Rectal smooth muscle tissue (tissue), 1 donor: Measurements from ENCODE around the gene SPEF2.

Experiments used
- H3K27ac ChIP-seq: one replicate; pipeline ENCODE4 v1.7.0; 2013; ENCODE audit warnings: low read depth, low read length, inconsistent platforms
- H3K27me3 ChIP-seq: one replicate; pipeline ENCODE4 v1.7.0; 2013; ENCODE audit warnings: low read length; ENCODE audit not compliant: control insufficient read depth, insufficient read depth
- H3K36me3 ChIP-seq: one replicate; pipeline ENCODE4 v1.7.0; 2013; ENCODE audit warnings: low read length; ENCODE audit not compliant: control insufficient read depth, insufficient read depth
- H3K4me1 ChIP-seq: one replicate; pipeline ENCODE4 v1.7.0; 2013; ENCODE audit warnings: low read length; ENCODE audit not compliant: control insufficient read depth, insufficient read depth
- H3K4me3 ChIP-seq: one replicate; pipeline ENCODE4 v1.7.0; 2013; ENCODE audit warnings: low read length
- H3K9ac ChIP-seq: one replicate; pipeline ENCODE4 v1.7.0; 2013; ENCODE audit warnings: low read length

SPEF2 gene

GRCh38 chr5:35685161-35685560 is 67.5 kb downstream of the SPEF2 start:
- Histone ChIP-seq H3K4me3 (no peak overlapping the region), H3K9ac (no peak overlapping the region), H3K36me3 (no peaks in the 10 kb centered on the region), H3K4me1 (no peaks in the 10 kb centered on the region), H3K27ac (no peak overlapping the region), H3K27me3 (no peaks in the 10 kb centered on the region)

DNA sequence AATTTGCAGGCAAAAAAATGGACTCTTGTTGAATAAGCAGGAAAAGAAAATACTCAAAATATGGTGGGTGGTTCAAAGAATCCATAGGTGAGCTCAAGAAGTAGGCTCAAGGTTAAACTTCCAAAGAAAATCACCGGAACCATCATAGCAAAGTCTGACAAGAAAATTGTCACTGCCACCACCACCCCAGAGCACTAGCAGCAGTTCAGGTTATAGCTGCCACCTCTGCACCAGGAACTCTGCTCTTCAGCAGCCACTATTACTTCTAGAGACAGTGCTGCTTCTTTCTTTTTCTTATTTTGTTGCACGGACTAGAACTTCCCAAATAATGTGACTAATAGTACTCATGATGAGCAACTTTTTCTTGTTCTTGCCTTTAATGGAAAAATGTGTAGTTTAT is 70.3 kb downstream of the SPEF2 start:
- no peak overlapping the region for H3K27ac ChIP-seq
- no peaks in the 10 kb centered on the region for H3K27me3 ChIP-seq
- H3K4me1 ChIP-seq, result no peaks in the 10 kb centered on the region
- no peak overlapping the region for H3K9ac ChIP-seq
- no peak overlapping the region for H3K4me3 ChIP-seq
- H3K36me3 ChIP-seq, result no peaks in the 10 kb centered on the region

DNA sequence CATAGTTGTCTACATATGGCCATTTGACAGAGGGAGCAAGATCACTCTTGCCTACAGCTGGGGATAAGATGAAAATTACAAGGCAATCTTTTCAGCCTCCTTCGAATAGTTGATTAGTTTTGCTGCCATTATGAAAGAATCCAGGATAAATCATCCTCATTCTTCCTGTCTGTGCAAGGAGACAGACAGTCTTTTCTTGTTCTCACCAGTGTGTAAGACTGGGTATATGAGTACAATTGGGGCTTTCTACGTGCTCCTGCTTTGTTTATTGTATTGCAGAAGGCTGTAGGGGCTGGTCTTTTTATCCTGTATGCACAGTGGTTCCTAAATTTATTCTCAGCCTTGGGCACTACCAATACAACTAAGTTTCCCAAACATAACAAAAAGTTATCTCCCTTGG is 76.8 kb downstream of the SPEF2 start:
- Histone ChIP-seq H3K27me3 (no peaks in the 10 kb centered on the region), H3K36me3 (no peaks in the 10 kb centered on the region), H3K4me3 (no peak overlapping the region), H3K9ac (no peak overlapping the region), H3K27ac (no peak overlapping the region), H3K4me1 (no peaks in the 10 kb centered on the region)

DNA sequence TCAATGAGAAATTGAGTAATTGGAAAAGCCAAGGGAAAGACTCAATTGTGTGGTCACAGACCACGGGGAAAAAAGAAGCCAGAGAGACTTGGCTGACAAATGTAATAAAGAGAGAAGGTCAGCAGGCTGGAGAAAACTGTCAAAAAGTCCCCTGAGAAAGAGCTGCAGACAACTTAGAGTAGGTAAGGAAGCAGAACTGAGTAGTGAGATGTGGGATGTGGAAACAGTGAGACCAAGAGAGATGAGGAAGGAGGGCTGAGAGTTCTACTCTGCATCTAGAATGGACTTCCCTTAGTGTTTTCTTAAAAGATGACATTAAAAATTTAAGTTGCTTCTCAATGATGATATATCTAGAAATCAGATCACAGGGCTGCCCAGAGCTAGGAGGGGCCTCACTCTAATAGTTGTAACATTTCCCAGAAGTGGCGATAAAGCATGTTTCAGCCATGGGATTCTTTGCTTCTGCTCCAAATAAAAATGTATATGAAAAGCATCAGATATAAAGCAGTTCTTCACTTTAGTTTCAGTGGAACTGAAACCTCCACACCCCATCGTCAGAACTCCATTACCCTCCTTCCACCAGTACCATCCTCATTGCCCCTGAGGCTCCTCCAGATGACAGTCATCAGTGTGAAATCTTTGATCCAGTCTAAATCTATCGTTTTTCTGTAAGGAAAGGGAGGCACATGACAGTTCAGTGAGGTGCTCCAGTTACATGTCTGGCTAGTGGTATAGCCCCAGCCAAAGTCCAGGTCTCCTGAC is 80.6 kb downstream of the SPEF2 start:
- H3K9ac ChIP-seq, result no peak overlapping the region
- no peaks in the 10 kb centered on the region for H3K4me1 ChIP-seq
- no peaks in the 10 kb centered on the region for H3K36me3 ChIP-seq
- H3K4me3 ChIP-seq, result no peak overlapping the region
- no peak overlapping the region for H3K27ac ChIP-seq
- H3K27me3 ChIP-seq, result no peaks in the 10 kb centered on the region

- Histone ChIP-seq H3K36me3 (no peaks in the 10 kb centered on the region), H3K27ac (no peak overlapping the region), H3K27me3 (no peaks in the 10 kb centered on the region), H3K9ac (no peak overlapping the region), H3K4me3 (no peak overlapping the region), H3K4me1 (no peaks in the 10 kb centered on the region)
Observed at GRCh38 chr5:35707659-35708058, 90.0 kb downstream of the SPEF2 start.

DNA sequence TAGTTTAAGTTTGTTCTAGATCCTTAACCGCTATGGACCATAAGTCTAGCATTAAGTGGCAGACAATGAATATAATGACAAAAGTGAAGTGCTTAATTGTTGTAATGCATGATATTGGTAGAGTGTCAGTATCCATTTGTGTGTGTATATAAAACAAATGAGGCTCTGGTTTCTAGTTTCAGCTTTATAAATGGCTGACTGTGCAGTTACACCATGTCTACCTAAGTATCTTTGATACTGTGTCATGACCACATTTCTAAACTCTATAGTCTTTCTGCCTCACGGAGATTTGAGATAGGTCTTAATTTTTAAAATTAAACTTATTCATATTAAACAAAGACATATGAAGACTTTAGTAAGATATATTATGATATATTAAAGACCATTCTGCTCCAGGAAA is 92.0 kb downstream of the SPEF2 start:
- no peaks in the 10 kb centered on the region for H3K4me1 ChIP-seq
- H3K4me3 ChIP-seq, result no peak overlapping the region
- no peaks in the 10 kb centered on the region for H3K36me3 ChIP-seq
- no peak overlapping the region for H3K27ac ChIP-seq
- H3K27me3 ChIP-seq, result no peaks in the 10 kb centered on the region
- H3K9ac ChIP-seq, result no peak overlapping the region

- Histone ChIP-seq H3K27ac (no peak overlapping the region), H3K9ac (no peak overlapping the region)
Observed at GRCh38 chr5:35717718-35718117, 100.1 kb downstream of the SPEF2 start.

DNA sequence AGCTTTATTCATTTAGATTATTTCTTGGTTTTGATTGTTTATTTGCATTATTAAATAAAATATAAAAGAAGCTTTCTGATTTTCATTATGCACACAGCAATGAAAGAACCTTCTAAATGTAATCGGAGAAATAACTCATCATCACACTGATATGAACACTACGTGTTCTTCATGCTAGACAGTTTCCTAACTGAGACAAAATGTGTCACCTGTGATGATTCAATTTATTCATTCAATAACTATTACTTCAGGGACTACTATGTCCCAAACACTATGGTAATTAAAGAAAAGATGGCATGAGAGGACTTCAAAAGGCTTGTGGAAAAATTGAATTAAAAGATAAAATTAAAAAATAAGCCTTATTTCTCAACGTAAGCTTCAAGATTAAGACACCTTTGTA is 118.1 kb downstream of the SPEF2 start:
- no peak overlapping the region for H3K4me3 ChIP-seq
- no peak overlapping the region for H3K27ac ChIP-seq
- H3K27me3 ChIP-seq, result no peaks in the 10 kb centered on the region
- H3K9ac ChIP-seq, result no peak overlapping the region
- no peaks in the 10 kb centered on the region for H3K36me3 ChIP-seq
- no peaks in the 10 kb centered on the region for H3K4me1 ChIP-seq

More at GRCh38 chr5:35717718-35718117, 100.1 kb downstream of the SPEF2 start:
- Histone ChIP-seq H3K36me3 (no peaks in the 10 kb centered on the region), H3K4me3 (no peak overlapping the region), H3K27me3 (no peaks in the 10 kb centered on the region), H3K4me1 (no peaks in the 10 kb centered on the region)

- no peak overlapping the region for H3K4me3 ChIP-seq
- no peaks in the 10 kb centered on the region for H3K36me3 ChIP-seq
- no peaks in the 10 kb centered on the region for H3K27me3 ChIP-seq
- no peak overlapping the region for H3K9ac ChIP-seq
- no peaks in the 10 kb centered on the region for H3K4me1 ChIP-seq
- H3K27ac ChIP-seq, result no peak overlapping the region
Observed at GRCh38 chr5:35736280-35736679, 118.6 kb downstream of the SPEF2 start.

DNA sequence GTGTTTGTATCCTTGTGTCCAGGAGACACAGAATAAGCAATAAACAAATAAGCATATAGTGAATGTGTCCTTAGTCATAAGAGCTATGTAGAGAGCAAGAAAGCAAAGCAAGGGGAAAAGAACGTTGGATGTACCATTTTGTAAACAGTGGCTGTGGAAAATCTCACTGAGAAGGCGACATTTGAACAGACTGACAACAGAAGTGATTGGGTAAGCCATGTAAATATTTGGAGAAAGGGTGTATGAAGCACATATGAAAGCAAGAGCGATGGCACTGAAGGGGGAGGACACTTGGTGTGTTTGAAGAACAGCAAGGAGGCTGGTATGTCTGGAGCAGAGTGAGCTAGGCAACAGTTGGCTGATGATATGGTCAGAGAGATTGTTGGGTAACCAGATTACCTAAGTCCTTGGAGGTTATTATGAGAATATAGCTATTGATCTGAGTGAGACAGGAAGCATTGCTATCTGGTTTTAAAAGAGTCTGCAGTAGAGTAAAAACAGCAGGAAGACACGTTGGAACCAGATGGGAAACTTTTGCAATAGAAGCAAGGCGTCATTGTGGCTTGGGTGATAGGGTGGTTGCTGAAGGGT is 123.6 kb downstream of the SPEF2 start:
- Histone ChIP-seq H3K4me1 (no peaks in the 10 kb centered on the region), H3K27ac (no peak overlapping the region), H3K4me3 (no peak overlapping the region), H3K9ac (no peak overlapping the region), H3K36me3 (no peaks in the 10 kb centered on the region), H3K27me3 (no peaks in the 10 kb centered on the region)

DNA sequence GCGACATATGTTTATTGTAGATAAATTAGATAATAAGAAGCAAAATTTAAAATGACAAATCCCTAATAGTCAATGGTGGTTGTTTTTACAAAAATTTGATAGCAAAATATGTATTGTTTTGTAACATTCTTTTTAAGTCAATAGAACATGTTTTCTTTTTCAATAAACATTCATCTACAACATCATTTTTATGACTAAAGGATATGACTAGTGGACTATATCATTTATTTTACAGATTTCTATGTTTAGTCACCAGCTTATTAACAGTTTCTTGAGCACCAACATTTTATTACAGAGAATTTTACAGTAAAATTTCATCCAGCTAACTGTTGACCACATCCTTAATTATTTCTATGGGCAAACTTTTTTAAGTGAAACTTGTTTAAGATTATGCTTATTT is 124.3 kb downstream of the SPEF2 start:
- Histone ChIP-seq H3K27me3 (no peaks in the 10 kb centered on the region), H3K4me3 (no peak overlapping the region), H3K36me3 (no peaks in the 10 kb centered on the region), H3K9ac (no peak overlapping the region), H3K27ac (no peak overlapping the region), H3K4me1 (no peaks in the 10 kb centered on the region)

DNA sequence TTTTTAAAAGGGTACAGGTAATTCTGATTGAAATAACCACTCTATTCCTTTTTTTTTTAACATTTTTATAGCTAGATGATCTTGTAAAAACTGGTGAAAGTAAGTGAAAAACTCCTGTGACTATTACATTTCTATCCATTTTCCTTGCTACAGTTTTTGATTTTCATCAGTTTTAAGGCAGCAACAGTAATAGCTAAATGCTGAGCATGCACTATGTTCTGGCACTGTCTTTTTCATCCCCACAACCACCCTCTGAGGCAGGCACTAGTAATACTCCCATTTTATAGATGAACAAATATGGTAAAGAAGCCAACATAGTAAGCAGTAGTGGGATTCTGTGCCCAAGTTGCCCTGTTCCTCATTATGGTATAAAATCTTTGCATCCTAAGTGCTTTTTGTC is 126.0 kb downstream of the SPEF2 start:
- H3K27me3 ChIP-seq, result no peaks in the 10 kb centered on the region
- H3K9ac ChIP-seq, result no peak overlapping the region
- H3K4me1 ChIP-seq, result no peaks in the 10 kb centered on the region
- no peak overlapping the region for H3K4me3 ChIP-seq
- H3K36me3 ChIP-seq, result no peaks in the 10 kb centered on the region
- H3K27ac ChIP-seq, result no peak overlapping the region

GRCh38 chr5:35745193-35745592 is 127.5 kb downstream of the SPEF2 start:
- H3K27me3 ChIP-seq, result no peaks in the 10 kb centered on the region
- no peak overlapping the region for H3K4me3 ChIP-seq
- no peak overlapping the region for H3K27ac ChIP-seq
- H3K4me1 ChIP-seq, result no peaks in the 10 kb centered on the region
- H3K36me3 ChIP-seq, result no peaks in the 10 kb centered on the region
- H3K9ac ChIP-seq, result no peak overlapping the region
